ENCODE measurements around the gene BLID.

The BLID gene

GRCh38 chr11:122146475-122146874 is 30.5 kb upstream of the BLID start:
- Histone ChIP-seq H3K9me2 (replicated peaks; ENCODE audit: insufficient read depth, low read length) (no peaks in the 10 kb centered on the region), H3K4me3 (ENCODE audit: insufficient read depth, low read length, poor library complexity, severe bottlenecking) (no peak overlapping the region), H3K27me3 (ENCODE audit: low read length) (no peaks in the 10 kb centered on the region), H4K20me1 (ENCODE audit: low read depth, low read length) (no peaks in the 10 kb centered on the region), H3K27ac (ENCODE audit: low read depth, low read length) (no peak overlapping the region), H3K4me2 (ENCODE audit: low read depth, low read length, poor library complexity, severe bottlenecking) (no peak overlapping the region), H3K9ac (ENCODE audit: low read length) (no peak overlapping the region), H3K79me2 (ENCODE audit: insufficient read depth, low read length) (no peaks in the 10 kb centered on the region), H3K36me3 (ENCODE audit: low read length) (no peaks in the 10 kb centered on the region), H3K9me3 (ENCODE audit: insufficient read depth, low read length) (no peaks in the 10 kb centered on the region), H2AFZ (ENCODE audit: low read depth, low read length, severe bottlenecking) (no peak overlapping the region), H3F3A (ENCODE audit: insufficient read depth) (no peaks in the 10 kb centered on the region)
- TF ChIP-seq EZH2phosphoT487 (conservative IDR thresholded peaks at IDR 0.05; ENCODE audit: low read length) (no peak), CTCF (IDR thresholded peaks at IDR 0.05; ENCODE audit: insufficient read depth, low read length, poor library complexity, severe bottlenecking) (no peak)

DNA sequence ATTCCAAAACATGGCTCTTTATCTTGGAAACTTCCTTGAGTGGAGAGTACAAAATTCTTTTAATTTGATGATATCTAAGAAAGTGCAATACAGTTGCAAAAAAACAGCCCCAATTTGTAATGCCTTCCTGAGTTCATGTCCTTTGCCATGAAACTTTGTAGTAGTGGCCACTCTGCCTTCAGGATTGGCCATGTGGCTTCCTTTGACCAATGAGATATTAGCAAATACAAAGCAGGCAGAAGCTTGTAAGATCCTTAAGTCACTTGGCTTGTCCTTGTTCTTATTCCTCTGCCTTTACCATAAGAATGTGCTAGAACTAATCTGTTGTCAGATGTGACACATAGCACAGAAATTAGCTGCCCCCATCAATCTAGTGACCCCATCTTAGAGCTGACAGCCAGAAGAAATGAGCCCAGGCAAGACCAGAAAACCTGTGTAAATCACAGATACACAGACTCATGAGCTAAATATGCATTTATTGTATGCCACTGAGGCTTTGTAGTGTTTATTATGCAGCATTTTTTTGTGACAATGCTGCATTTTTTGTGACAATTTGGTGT is 29.8 kb upstream of the BLID start:
- Histone ChIP-seq H4K20me1 (ENCODE audit: low read depth, low read length) (no peaks in the 10 kb centered on the region), H3K4me3 (ENCODE audit: insufficient read depth, low read length, poor library complexity, severe bottlenecking) (no peak overlapping the region), H3K27ac (ENCODE audit: low read depth, low read length) (no peak overlapping the region), H3K79me2 (ENCODE audit: insufficient read depth, low read length) (no peaks in the 10 kb centered on the region), H3K36me3 (ENCODE audit: low read length) (no peaks in the 10 kb centered on the region), H3K9me3 (ENCODE audit: insufficient read depth, low read length) (no peaks in the 10 kb centered on the region), H3K4me2 (ENCODE audit: low read depth, low read length, poor library complexity, severe bottlenecking) (no peak overlapping the region), H2AFZ (ENCODE audit: low read depth, low read length, severe bottlenecking) (no peak overlapping the region), H3K27me3 (ENCODE audit: low read length) (no peaks in the 10 kb centered on the region), H3F3A (ENCODE audit: insufficient read depth) (no peaks in the 10 kb centered on the region), H3K9ac (ENCODE audit: low read length) (no peak overlapping the region), H3K9me2 (replicated peaks; ENCODE audit: insufficient read depth, low read length) (no peaks in the 10 kb centered on the region)
- TF ChIP-seq CTCF (IDR thresholded peaks at IDR 0.05; ENCODE audit: insufficient read depth, low read length, poor library complexity, severe bottlenecking) = no peak

DNA sequence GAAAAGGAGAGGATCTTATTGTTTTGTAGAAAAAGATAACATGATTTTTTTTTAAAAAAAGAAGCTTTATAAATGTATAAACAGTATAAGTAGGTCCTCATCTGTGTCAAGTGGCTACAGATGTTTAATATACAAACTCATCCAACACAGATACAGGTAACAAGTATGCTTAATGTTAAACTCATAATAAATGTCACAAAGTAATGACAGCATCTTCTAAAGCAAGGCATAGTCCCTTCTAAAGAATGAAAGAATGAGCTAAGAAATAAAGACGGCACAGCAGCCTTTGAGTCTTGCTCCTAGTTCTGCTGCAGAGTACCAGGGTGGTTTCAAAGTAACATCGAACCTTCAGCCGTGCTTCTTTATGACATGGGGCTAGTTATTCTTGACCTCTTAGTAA is 28.7 kb upstream of the BLID start:
- H3K9me2 ChIP-seq (replicated peaks; ENCODE audit: insufficient read depth, low read length) = no peaks in the 10 kb centered on the region
- H3K4me3 ChIP-seq (ENCODE audit: insufficient read depth, low read length, poor library complexity, severe bottlenecking) = no peak overlapping the region
- no peaks in the 10 kb centered on the region for H3K27me3 ChIP-seq (ENCODE audit: low read length)
- H2AFZ ChIP-seq (ENCODE audit: low read depth, low read length, severe bottlenecking) = no peak overlapping the region
- no peaks in the 10 kb centered on the region for H4K20me1 ChIP-seq (ENCODE audit: low read depth, low read length)
- no peaks in the 10 kb centered on the region for H3K36me3 ChIP-seq (ENCODE audit: low read length)
- no peak overlapping the region for H3K9ac ChIP-seq (ENCODE audit: low read length)
- no peaks in the 10 kb centered on the region for H3F3A ChIP-seq (ENCODE audit: insufficient read depth)
- H3K9me3 ChIP-seq (ENCODE audit: insufficient read depth, low read length) = no peaks in the 10 kb centered on the region
- no peak overlapping the region for H3K4me2 ChIP-seq (ENCODE audit: low read depth, low read length, poor library complexity, severe bottlenecking)
- H3K79me2 ChIP-seq (ENCODE audit: insufficient read depth, low read length) = no peaks in the 10 kb centered on the region
- TF ChIP-seq EZH2phosphoT487 (conservative IDR thresholded peaks at IDR 0.05; ENCODE audit: low read length) (no peak), CTCF (IDR thresholded peaks at IDR 0.05; ENCODE audit: insufficient read depth, low read length, poor library complexity, severe bottlenecking) (no peak)
- H3K27ac ChIP-seq (ENCODE audit: low read depth, low read length) = no peak overlapping the region
